Frontal cortex (tissue), 4 donors: ENCODE data around the gene ANXA6. TPM values are rescaled to one million over a fixed set of nuclear protein-coding genes. Genes with fewer than 3 reads are reported as not detected.

Experiments
- DNase-seq, 2 donors: peaks; one replicate each; pipeline ENCODE4 v3.0.0; 2012; ENCODE audit warnings: low spot score in 2 of 2
- FAIRE-seq: peaks from 2 replicates; lab custom pipeline; 2012; peaks lifted over from hg19 to GRCh38; lab: Jason Lieb, UNC
- total RNA-seq: library from RNA; depleted of rRNA; stranded (reverse); fragments of >200 nt; gene quantifications from one replicate; pipeline ENCODE4 v1.2.3, GENCODE V29; 2014
- donor health status: control.
- donor health status: control.
- donor health status: control.

ANXA6 gene
- total RNA-seq, 1 donor from 2014 or later, result 48.9 TPM

- DNase-seq (no peak), FAIRE-seq (no peak)
These were observed 49.0 kb downstream of the ANXA6 start for GRCh38 chr5:151108566-151108965.

- DNase-seq, result no peak
- no peak for FAIRE-seq
These were observed 49.6 kb downstream of the ANXA6 start for GRCh38 chr5:151107738-151108520.

- FAIRE-seq (no peak), DNase-seq (no peak)
These were observed 50.5 kb downstream of the ANXA6 start for GRCh38 chr5:151107084-151107483.

- DNase-seq (no peak), FAIRE-seq (no peak)
These were observed 51.1 kb downstream of the ANXA6 start for GRCh38 chr5:151106509-151106908.

DNA sequence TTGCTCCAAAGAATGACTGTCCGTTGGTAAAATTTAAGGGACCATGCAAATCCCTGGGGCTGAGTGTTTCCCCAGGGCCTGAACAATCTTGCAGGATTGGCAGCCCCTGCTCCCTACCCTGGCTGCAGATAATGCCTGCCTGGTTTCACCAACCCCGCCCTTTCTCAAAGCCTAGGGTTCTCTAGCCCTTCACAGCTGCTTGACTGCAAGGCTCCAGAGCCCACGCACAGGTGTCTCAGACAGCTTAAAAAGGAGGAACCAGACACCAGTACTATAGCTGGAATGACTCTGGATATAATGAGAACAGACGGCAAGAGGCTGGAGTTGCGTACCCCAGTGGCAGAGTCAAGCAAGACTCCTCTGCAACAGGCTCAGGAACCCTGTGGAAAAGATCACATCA lies 51.5 kb downstream of the ANXA6 start:
- no peak for FAIRE-seq
- no peak for DNase-seq

GRCh38 chr5:151105561-151105960 lies 52.0 kb downstream of the ANXA6 start:
- FAIRE-seq (no peak), DNase-seq (no peak)

DNA sequence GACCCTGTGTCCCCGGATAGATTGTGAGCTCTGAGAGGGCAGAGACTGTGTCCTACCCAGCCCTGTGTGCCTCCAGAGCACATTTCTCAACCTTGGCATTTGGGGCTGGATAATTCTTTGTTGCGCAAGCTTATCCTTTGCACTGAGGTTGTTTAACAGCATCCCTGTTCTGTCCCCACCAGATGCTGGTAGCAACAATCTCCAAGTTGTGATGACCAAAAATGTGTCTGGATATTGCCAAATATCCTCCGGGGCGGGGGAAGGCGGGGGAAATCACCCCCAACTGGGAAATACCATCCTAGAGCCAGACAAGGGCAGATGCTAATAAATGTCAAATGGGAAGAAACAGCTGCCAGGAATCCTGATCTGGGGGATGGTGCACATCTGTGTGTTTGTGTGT lies 52.8 kb downstream of the ANXA6 start:
- DNase-seq (no peak), FAIRE-seq (no peak)

DNA sequence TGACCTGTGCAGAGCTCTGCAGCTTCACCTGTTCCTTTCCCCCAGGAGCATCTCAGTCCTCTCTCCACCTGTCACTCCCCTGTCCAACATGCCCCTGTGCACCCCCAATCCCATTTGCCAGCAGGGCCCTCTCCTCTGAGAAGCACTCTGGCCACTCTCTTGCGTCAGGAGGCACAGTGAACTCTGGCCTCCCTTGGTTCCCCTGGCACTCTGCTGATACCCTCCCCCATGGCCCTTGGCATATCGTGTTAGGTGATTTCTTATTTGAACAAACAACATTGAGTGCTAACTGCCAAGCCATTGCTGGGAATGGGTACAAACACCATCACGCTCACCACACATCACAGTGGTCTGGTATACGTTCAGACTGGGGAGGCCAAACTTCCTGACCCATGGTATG lies 55.8 kb downstream of the ANXA6 start:
- FAIRE-seq, result no peak
- DNase-seq, result no peak

GRCh38 chr5:151101151-151101550 lies 56.4 kb downstream of the ANXA6 start:
- DNase-seq, result no peak

GRCh38 chr5:151100681-151101080 lies 56.9 kb downstream of the ANXA6 start:
- DNase-seq, result no peak
- FAIRE-seq, result no peak

More at GRCh38 chr5:151101151-151101550, 56.4 kb downstream of the ANXA6 start:
- FAIRE-seq, result no peak

- FAIRE-seq, result no peak
- DNase-seq, result no peak
These were observed 58.8 kb downstream of the ANXA6 start for GRCh38 chr5:151098768-151099121.

DNA sequence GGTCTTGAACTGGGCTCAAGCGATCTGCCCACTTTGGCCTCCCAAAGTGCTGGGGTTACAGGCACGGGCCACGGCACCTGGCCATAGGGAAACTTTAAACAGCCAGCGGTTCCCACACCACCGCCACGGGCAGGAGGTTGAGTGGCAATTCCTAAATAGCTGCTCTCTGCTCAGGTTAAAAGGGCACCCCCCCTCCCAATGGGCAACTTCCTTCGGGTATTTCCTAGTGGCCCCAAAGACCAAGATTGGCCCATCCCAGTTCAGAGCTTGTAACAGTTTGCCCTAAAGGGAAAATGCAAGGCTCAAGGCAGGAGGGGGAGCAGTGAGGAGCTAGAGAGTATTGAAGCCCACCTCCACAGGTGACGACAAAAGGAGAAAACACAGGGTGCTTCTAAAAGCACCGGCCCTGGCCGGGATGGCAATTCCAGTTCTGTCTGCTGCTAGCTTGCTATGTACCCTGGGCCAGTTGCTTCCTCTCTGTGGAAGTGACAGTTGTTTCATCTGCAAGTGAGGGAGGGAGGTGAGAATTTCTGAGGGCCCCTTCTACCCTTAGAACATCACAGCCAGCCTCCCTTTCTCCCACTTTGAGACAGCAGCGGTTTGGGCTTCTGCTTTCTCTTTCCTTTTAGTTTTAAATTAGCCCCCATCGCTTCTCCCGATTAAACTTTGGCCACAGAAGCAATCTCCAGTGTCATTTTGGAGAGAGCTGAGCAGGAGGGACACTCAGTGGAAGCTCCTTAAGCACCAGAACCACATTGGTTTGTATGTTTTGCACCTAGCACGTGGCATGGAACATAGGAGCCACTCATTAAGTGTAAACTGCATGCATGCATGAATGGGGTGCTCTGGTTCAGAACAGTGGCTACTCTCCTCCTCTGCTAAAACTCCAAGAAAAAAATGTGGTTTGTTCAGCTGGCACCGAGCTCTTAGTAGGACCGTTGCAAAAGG lies 59.5 kb downstream of the ANXA6 start:
- FAIRE-seq, result no peak
- DNase-seq, result no peak

GRCh38 chr5:151097061-151097460 lies 60.5 kb downstream of the ANXA6 start:
- DNase-seq, result no peak

DNA sequence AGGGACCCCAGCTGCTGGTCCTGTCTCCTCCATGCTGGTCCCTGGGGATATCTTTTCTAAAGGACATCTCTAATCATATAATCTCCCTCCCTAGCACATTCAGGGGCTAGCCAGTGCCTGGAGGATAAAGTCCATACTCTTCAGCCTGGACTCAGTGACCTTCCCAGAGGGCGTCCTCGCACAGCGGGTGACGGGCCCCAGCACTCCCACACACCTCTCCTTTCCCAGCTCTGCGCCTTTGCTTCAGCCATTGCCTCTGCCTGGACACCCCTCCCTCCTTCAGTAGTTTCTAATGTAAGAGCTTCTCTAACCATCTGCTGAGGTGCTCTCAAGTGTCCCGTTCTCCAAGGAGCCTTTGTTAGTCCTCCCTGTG lies 61.6 kb downstream of the ANXA6 start:
- no peak for FAIRE-seq
- DNase-seq, result no peak

More at GRCh38 chr5:151097061-151097460, 60.5 kb downstream of the ANXA6 start:
- FAIRE-seq, result no peak

DNA sequence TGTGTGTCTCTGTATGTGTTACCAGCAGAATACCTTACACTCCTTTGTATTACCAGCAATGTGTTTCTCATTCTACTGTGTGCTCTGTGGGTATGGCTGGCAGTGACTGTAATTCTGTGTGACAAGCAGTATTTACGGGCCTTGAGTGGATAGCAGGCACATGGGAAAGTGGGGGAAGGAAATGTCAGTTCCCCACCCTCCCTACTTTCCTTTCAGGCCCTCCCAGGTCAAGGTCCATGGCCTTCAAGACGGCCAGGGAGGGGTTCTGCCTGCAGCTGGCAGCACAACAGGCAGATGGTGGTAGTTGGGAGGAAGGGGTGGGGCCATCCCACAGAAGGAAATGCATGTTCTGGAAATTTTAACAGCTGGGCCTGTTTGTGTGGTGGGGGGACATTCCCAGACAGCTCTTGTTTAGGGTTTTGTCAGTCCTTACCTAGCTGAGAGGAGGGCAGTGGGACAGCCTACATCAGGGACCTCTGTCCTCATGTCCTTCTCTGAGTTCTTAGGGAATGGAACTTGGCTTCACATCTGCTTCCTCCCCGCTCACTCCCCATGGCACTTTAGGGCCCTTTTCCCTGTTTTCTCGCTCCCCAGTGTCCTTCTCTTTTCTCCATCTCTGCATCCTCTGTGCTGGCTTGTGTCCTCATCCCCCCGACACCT lies 62.1 kb downstream of the ANXA6 start:
- DNase-seq (no peak), FAIRE-seq (no peak)

- DNase-seq, result no peak
- no peak for FAIRE-seq
These were observed 62.7 kb downstream of the ANXA6 start for GRCh38 chr5:151094852-151095245.

DNA sequence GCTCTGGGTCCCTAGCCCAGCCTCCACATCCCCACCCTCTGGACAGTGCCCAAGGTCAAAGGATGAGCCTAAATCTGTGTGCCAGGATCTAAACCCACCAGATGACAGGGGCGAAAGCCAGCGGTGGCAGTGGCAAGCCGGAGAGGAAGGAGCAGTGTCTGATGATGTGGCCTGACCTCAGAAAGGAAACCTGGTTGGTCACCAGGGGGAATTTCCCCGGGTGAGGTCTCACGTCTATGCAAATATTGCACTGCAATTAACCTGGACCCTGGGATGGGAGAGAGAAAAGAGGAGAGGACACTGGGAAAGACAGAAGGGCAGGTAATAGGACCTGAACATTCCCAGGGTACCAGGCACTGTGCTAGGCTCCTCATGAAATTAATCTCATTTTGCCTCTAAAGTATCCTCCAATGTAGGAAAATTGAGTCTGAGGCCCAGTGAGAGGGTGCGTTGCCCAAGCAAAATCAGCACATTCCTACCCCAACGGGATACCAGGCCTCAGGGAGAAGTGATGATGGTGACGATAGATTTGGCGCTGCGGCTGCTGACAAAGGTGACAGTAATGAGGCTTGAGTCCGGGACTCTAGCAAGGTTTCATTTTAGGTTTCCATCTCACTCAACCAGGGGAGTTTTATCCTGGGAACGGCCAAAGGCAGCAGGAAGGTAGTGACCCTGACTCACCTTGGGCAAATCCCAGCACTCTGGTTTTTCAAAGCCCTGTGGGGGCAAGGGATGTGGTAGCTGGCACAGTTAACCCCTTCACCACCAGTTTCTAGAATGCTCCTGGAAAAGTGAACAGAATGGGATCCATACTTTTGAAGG lies 63.3 kb downstream of the ANXA6 start:
- no peak for FAIRE-seq
- no peak for DNase-seq

GRCh38 chr5:151093476-151093889 lies 64.1 kb downstream of the ANXA6 start:
- no peak for DNase-seq
- FAIRE-seq, result no peak

- FAIRE-seq (no peak), DNase-seq (no peak)
These were observed 64.8 kb downstream of the ANXA6 start for GRCh38 chr5:151092762-151093161.

GRCh38 chr5:151089726-151090125 lies 67.9 kb downstream of the ANXA6 start:
- no peak for DNase-seq
- no peak for FAIRE-seq
